ENCODE measurements around the gene COX11. TPM values are rescaled to one million over a fixed set of nuclear protein-coding genes. Genes with fewer than 3 reads are reported as not detected.

The COX11 gene
- polyA plus RNA-seq, 1 of the 3 experiments (the other 2 are of a cell fraction) = 85.8 TPM

GRCh38 chr17:54916721-54917120 is 51.7 kb downstream of the COX11 start:
- Histone ChIP-seq H4K20me1 (ENCODE audit: insufficient read depth) (no peaks in the 10 kb centered on the region), H3K27ac (ENCODE audit: low read depth in 2 of 2, low read length in 1 of 2) (no peak overlapping the region), H3K79me2 (ENCODE audit: insufficient read depth) (no peaks in the 10 kb centered on the region), H2AFZ (ENCODE audit: low read depth) (no peak overlapping the region), H3K9me3 (no peaks in the 10 kb centered on the region), H3K36me3 (replicated peaks in 1 of 2; ENCODE audit: control insufficient read depth in 1 of 2, insufficient read depth in 2 of 2, low read length in 1 of 2) (peaks cover 76 to 90% of the 10 kb centered on the region in 2 experiments), H3F3A (replicated peaks; ENCODE audit: insufficient read depth) (no peaks in the 10 kb centered on the region), H3K4me3 (ENCODE audit: low read depth in 2 of 2, low read length in 1 of 2) (no peak overlapping the region), H3K4me1 (ENCODE audit: control insufficient read depth in 1 of 2, insufficient read depth in 2 of 2, low read depth in 1 of 2, low read length in 1 of 2) (no peaks in the 10 kb centered on the region), H3K9ac (no peak overlapping the region), H3K9me2 (no peaks in the 10 kb centered on the region), H3K4me2 (no peak overlapping the region), H3K27me3 (ENCODE audit: insufficient read depth) (no peaks in the 10 kb centered on the region)
- 89% methylated on average over 2 of the region's 2 CpGs for WGBS (ENCODE audit: low lambda C conversion rate)
- no peak for DNase-seq
- ChIA-PET POLR2A (no interaction called here), CTCF (interaction anchor here (1.0 to 1.3 kb wide), 2 partner anchors 12 to 431 kb away, joined by 3 to 4 read pairs; no protein-coding TSS in a partner anchor)
- no peak for TF ChIP-seq MXI1 (IDR thresholded peaks at IDR 0.05; ENCODE audit: low read depth, low read length)
- no peak for TF ChIP-seq FOXM1 (IDR thresholded peaks at IDR 0.05; ENCODE audit: low read depth)
- no peak for TF ChIP-seq RAD21 (IDR thresholded peaks at IDR 0.05; ENCODE audit: low read length)
- TF ChIP-seq RXRA (IDR thresholded peaks at IDR 0.05; ENCODE audit: borderline replicate concordance, low read depth) = no peak
- TF ChIP-seq RFX5 (IDR thresholded peaks at IDR 0.05; ENCODE audit: low read length) = no peak
- TF ChIP-seq PBX3 (IDR thresholded peaks at IDR 0.05) = no peak
- TF ChIP-seq MAX (IDR thresholded peaks at IDR 0.05; ENCODE audit: low read depth) = no peak
- no peak for TF ChIP-seq EZH2phosphoT487 (IDR thresholded peaks at IDR 0.05; ENCODE audit: borderline replicate concordance, low read depth)
- no peak for TF ChIP-seq POLR2AphosphoS5 (IDR thresholded peaks at IDR 0.05; ENCODE audit: low read depth, low read length)
- no peak for TF ChIP-seq ELF1 (IDR thresholded peaks at IDR 0.05)
- no peak for TF ChIP-seq CHD2 (IDR thresholded peaks at IDR 0.05; ENCODE audit: low read length, partially characterized antibody)
- no peak for TF ChIP-seq TCF12 (IDR thresholded peaks at IDR 0.05)
- TF ChIP-seq ZBTB33 (IDR thresholded peaks at IDR 0.05; ENCODE audit: borderline replicate concordance, low read depth) = no peak
- TF ChIP-seq SIN3A (IDR thresholded peaks at IDR 0.05; ENCODE audit: borderline replicate concordance, low read depth, low read length) = no peak
- TF ChIP-seq YY1 (IDR thresholded peaks at IDR 0.05; ENCODE audit: low read depth) = no peak
- no peak for TF ChIP-seq CTCF (IDR thresholded peaks at IDR 0.05)

Small RNAs within 50 kb of the gene (small RNA-seq; reads per million reads assigned to genes)
- gene AC007485.1 = 0 reads per million in 7 experiments

Other genes starting within 250 kb of the COX11 start
- 46.5 and 64.1 TPM in 2 replicates for gene TOM1L1, start 67.8 kb downstream of the COX11 start, polyA plus RNA-seq (2012; rRNA removed)
- gene STXBP4, start 111 bp upstream of the COX11 start, polyA plus RNA-seq (2012; rRNA removed) = 2.8 and 3.9 TPM in 2 replicates

Data from SK-N-SH (cell line).